ENCODE measurements around the gene ADAM10. TPM values are rescaled to one million over a fixed set of nuclear protein-coding genes. Genes with fewer than 3 reads are reported as not detected.

ADAM10 gene
- total RNA-seq, 1 donor from 2014 or later: 190 TPM

GRCh38 chr15:58696738-58697137 lies 52.8 kb downstream of the ADAM10 start:
- H3K4me1 Mint-ChIP-seq: peaks cover 6% of the 10 kb centered on the region
- H3K4me3 Mint-ChIP-seq: no peak overlapping the region
- peaks cover 52% of the 10 kb centered on the region for H3K36me3 Mint-ChIP-seq
- TF ChIP-seq, protein P1, sequence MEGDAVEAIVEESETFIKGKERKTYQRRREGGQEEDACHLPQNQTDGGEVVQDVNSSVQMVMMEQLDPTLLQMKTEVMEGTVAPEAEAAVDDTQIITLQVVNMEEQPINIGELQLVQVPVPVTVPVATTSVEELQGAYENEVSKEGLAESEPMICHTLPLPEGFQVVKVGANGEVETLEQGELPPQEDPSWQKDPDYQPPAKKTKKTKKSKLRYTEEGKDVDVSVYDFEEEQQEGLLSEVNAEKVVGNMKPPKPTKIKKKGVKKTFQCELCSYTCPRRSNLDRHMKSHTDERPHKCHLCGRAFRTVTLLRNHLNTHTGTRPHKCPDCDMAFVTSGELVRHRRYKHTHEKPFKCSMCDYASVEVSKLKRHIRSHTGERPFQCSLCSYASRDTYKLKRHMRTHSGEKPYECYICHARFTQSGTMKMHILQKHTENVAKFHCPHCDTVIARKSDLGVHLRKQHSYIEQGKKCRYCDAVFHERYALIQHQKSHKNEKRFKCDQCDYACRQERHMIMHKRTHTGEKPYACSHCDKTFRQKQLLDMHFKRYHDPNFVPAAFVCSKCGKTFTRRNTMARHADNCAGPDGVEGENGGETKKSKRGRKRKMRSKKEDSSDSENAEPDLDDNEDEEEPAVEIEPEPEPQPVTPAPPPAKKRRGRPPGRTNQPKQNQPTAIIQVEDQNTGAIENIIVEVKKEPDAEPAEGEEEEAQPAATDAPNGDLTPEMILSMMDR (IDR thresholded peaks at IDR 0.05; ENCODE audit: unreplicated experiment): no peak
- peaks cover 39% of the 10 kb centered on the region for H3K9me3 Mint-ChIP-seq
- H3K27me3 Mint-ChIP-seq (ENCODE audit: low read depth): no peaks in the 10 kb centered on the region
- no peak overlapping the region for H3K27ac Mint-ChIP-seq
- no peak for DNase-seq (ENCODE audit: low spot score in 2 of 2, unreplicated experiment in 2 of 2)

DNA sequence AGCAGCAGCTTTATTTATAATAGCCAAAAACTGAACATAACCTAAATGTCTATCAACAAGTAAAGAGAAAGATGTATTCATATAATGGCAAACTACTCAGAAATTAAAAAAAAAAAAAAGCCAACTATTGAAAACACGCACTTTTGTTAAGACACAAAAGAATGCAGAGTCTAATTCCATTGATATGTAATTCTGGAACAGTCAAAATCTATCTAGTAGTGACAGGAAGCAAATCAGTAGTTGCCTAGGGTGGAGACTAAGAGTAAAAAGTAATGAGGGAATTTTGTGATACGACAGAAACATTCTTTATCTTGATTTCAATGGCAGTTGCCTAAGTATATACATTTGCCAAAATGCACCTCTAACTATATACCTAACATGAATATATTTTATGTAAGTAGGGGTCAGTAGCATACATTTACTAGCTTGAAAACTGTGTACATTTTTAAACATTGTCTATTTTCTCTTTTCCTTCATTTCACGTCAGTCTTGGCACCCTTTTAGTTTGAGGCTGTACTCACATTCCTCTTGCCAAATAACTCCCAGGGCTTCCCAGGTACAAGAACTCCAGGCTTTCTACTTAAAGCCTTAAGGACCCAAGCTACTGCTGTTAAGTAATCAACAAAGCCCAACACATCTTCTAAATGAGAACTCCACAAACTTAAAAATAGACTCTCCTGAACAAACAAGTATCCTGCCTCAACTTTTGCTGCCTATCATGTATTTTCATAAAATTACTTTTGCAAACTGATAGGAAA lies 54.7 kb downstream of the ADAM10 start:
- no peak overlapping the region for H3K4me3 Mint-ChIP-seq
- TF ChIP-seq, protein P1 (IDR thresholded peaks at IDR 0.05; ENCODE audit: unreplicated experiment): no peak
- peak overlapping the region; percentile 86 for H3K27ac Mint-ChIP-seq
- peaks cover 10% of the 10 kb centered on the region for H3K4me1 Mint-ChIP-seq
- H3K9me3 Mint-ChIP-seq: peaks cover 25% of the 10 kb centered on the region
- no peak for DNase-seq (ENCODE audit: low spot score in 2 of 2, unreplicated experiment in 2 of 2)
- peaks cover 39% of the 10 kb centered on the region for H3K36me3 Mint-ChIP-seq
- H3K27me3 Mint-ChIP-seq (ENCODE audit: low read depth): no peaks in the 10 kb centered on the region

- no peak for DNase-seq (ENCODE audit: low spot score in 2 of 2, unreplicated experiment in 2 of 2)
- no peak overlapping the region for H3K4me3 Mint-ChIP-seq
- peaks cover 16% of the 10 kb centered on the region for H3K36me3 Mint-ChIP-seq
- H3K9me3 Mint-ChIP-seq: peaks cover 10% of the 10 kb centered on the region
- TF ChIP-seq, protein P1 (IDR thresholded peaks at IDR 0.05; ENCODE audit: unreplicated experiment): no peak
- no peak overlapping the region for H3K27ac Mint-ChIP-seq
- peaks cover 12% of the 10 kb centered on the region for H3K4me1 Mint-ChIP-seq
- H3K27me3 Mint-ChIP-seq (ENCODE audit: low read depth): no peaks in the 10 kb centered on the region
Measured at GRCh38 chr15:58690703-58691102, 58.8 kb downstream of the ADAM10 start.

GRCh38 chr15:58689646-58690045 lies 59.9 kb downstream of the ADAM10 start:
- peaks cover 16% of the 10 kb centered on the region for H3K36me3 Mint-ChIP-seq
- H3K27ac Mint-ChIP-seq: peak overlapping the region; percentile 3
- DNase-seq (ENCODE audit: low spot score in 2 of 2, unreplicated experiment in 2 of 2): no peak
- TF ChIP-seq, protein P1 (IDR thresholded peaks at IDR 0.05; ENCODE audit: unreplicated experiment): no peak
- no peaks in the 10 kb centered on the region for H3K27me3 Mint-ChIP-seq (ENCODE audit: low read depth)
- H3K9me3 Mint-ChIP-seq: peaks cover 10% of the 10 kb centered on the region
- H3K4me1 Mint-ChIP-seq: peaks cover 8% of the 10 kb centered on the region
- no peak overlapping the region for H3K4me3 Mint-ChIP-seq

- DNase-seq (ENCODE audit: low spot score in 2 of 2, unreplicated experiment in 2 of 2): no peak
- no peaks in the 10 kb centered on the region for H3K27me3 Mint-ChIP-seq (ENCODE audit: low read depth)
Measured at GRCh38 chr15:58686286-58686685, 63.2 kb downstream of the ADAM10 start.

More at GRCh38 chr15:58686286-58686685, 63.2 kb downstream of the ADAM10 start:
- Mint-ChIP-seq H3K27ac (no peak overlapping the region), H3K4me1 (peaks cover 6% of the 10 kb centered on the region), H3K4me3 (no peak overlapping the region), H3K9me3 (peaks cover 5% of the 10 kb centered on the region), H3K36me3 (peaks cover 5% of the 10 kb centered on the region)
- TF ChIP-seq, protein P1 (IDR thresholded peaks at IDR 0.05; ENCODE audit: unreplicated experiment): no peak
